CD14-positive monocyte (primary cell): ENCODE measurements around the gene ARSB. TPM values are rescaled to one million over a fixed set of nuclear protein-coding genes. Genes with fewer than 3 reads are reported as not detected.

ENCODE experiments used
- DNase-seq, 3 donors: peaks; one replicate each; pipeline ENCODE4 v3.0.0-alpha.2; 2011 to 2022
- H2AFZ ChIP-seq: 2 replicates; pipeline ENCODE4 v1.6.0; 2012; ENCODE audit warnings: mild to moderate bottlenecking, low read depth, low read length, inconsistent platforms; ENCODE audit not compliant: insufficient read depth, poor library complexity, severe bottlenecking
- H3K27ac ChIP-seq, 2 donors: 1 replicate in 1 of 2; 2 replicates in 1 of 2; pipeline ENCODE4 v1.5.1; 2012 to 2013; ENCODE audit warnings: low read length in 2 of 2, control low read depth in 1 of 2, inconsistent platforms in 1 of 2, low read depth in 1 of 2, mild to moderate bottlenecking in 1 of 2
- H3K27me3 ChIP-seq, 2 donors: one replicate each; pipeline versions ENCODE4 v1.6.0 to v1.6.1; 2011 to 2013; ENCODE audit warnings: low read length in 2 of 2; ENCODE audit not compliant: control insufficient read depth in 2 of 2, insufficient read depth in 2 of 2
- H3K36me3 ChIP-seq, 2 donors: replicated peaks in 1 of 2; 1 replicate in 1 of 2; 2 replicates in 1 of 2; pipeline versions ENCODE4 v1.5.1 to v1.6.1; 2012 to 2013; ENCODE audit warnings: low read length in 2 of 2, control low read depth in 1 of 2, inconsistent platforms in 1 of 2, mild to moderate bottlenecking in 1 of 2; ENCODE audit not compliant: insufficient read depth in 2 of 2, control insufficient read depth in 1 of 2
- H3K4me1 ChIP-seq, 2 donors: 1 replicate in 1 of 2; 2 replicates in 1 of 2; pipeline versions ENCODE4 v1.5.1 to v1.6.1; 2012 to 2013; ENCODE audit warnings: low read length in 2 of 2, control low read depth in 1 of 2, inconsistent platforms in 1 of 2, mild to moderate bottlenecking in 1 of 2, moderate library complexity in 1 of 2; ENCODE audit not compliant: insufficient read depth in 2 of 2, control insufficient read depth in 1 of 2
- H3K4me2 ChIP-seq: replicated peaks from 2 replicates; pipeline ENCODE3; 2012; ENCODE audit warnings: low read length, moderate library complexity, mild to moderate bottlenecking; ENCODE audit not compliant: poor library complexity, severe bottlenecking; ENCODE audit errors: extremely low read depth
- H3K4me3 ChIP-seq, 3 experiments: fragments of 200-600 bp in 1 of 3; sonication (generic) in 1 of 3; replicated peaks in 1 of 3; 1 replicate in 2 of 3; 2 replicates in 1 of 3; pipeline ENCODE4 v1.5.1; 2011 to 2013; ENCODE audit warnings: low read length in 3 of 3, mild to moderate bottlenecking in 3 of 3, control low read depth in 2 of 3, low read depth in 2 of 3, inconsistent platforms in 1 of 3, moderate library complexity in 1 of 3
- H3K79me2 ChIP-seq: 2 replicates; pipeline ENCODE4 v1.6.0; 2012; ENCODE audit warnings: mild to moderate bottlenecking, control low read depth, inconsistent platforms, low read length, moderate library complexity; ENCODE audit not compliant: insufficient read depth
- H3K9ac ChIP-seq: 2 replicates; pipeline ENCODE4 v1.6.0; 2017; ENCODE audit warnings: low read length, mild to moderate bottlenecking; ENCODE audit not compliant: insufficient read depth, poor library complexity, severe bottlenecking
- H3K9me3 ChIP-seq, 2 donors: replicated peaks in 1 of 2; 1 replicate in 1 of 2; 2 replicates in 1 of 2; pipeline versions ENCODE4 v1.5.1 to v1.6.1; 2012 to 2013; ENCODE audit warnings: low read length in 2 of 2, control low read depth in 1 of 2; ENCODE audit not compliant: control insufficient read depth in 1 of 2, insufficient read depth in 1 of 2
- H4K20me1 ChIP-seq: 2 replicates; pipeline ENCODE4 v1.6.0; 2012; ENCODE audit warnings: mild to moderate bottlenecking, low read length, control low read depth, moderate library complexity; ENCODE audit not compliant: insufficient read depth
- H3K27ac Mint-ChIP-seq, 7 donors: one replicate each; pipeline ENCODE4 v1.8.0; 2020; ENCODE audit warnings: mild to moderate bottlenecking in 7 of 7, mixed read lengths in 7 of 7, moderate library complexity in 6 of 7, inconsistent platforms in 2 of 7
- H3K27me3 Mint-ChIP-seq, 3 donors: one replicate each; pipeline ENCODE4 v1.8.0; 2021 to 2022; ENCODE audit warnings: low read depth in 3 of 3, mild to moderate bottlenecking in 3 of 3, mixed read lengths in 3 of 3, moderate library complexity in 3 of 3, inconsistent platforms in 1 of 3
- H3K36me3 Mint-ChIP-seq, 2 donors: one replicate each; pipeline ENCODE4 v1.8.0; 2020; ENCODE audit warnings: mixed read lengths in 2 of 2, inconsistent platforms in 1 of 2, mild to moderate bottlenecking in 1 of 2
- H3K4me1 Mint-ChIP-seq: one replicate; pipeline ENCODE4 v1.8.0; 2020; ENCODE audit warnings: mild to moderate bottlenecking, mixed read lengths
- H3K4me3 Mint-ChIP-seq, 2 donors: one replicate each; pipeline ENCODE4 v1.8.0; 2020; ENCODE audit warnings: mild to moderate bottlenecking in 2 of 2, mixed read lengths in 2 of 2, moderate library complexity in 1 of 2
- H3K9me3 Mint-ChIP-seq, 7 donors: one replicate each; pipeline ENCODE4 v1.8.0; 2020 to 2022; ENCODE audit warnings: mixed read lengths in 7 of 7, mild to moderate bottlenecking in 6 of 7, moderate library complexity in 6 of 7, inconsistent platforms in 2 of 7
- WGBS: methylation state at CpG from one replicate; pipeline ENCODE4 v1.1.5; 2013; ENCODE audit warnings: missing lambda C conversion rate; ENCODE audit not compliant: insufficient coverage; 5-methylcytosine and 5-hydroxymethylcytosine counted together
- intact Hi-C, 2 donors: fragments of 100-400 bp; cut with micrococcal nuclease; formaldehyde crosslinking; loops; one replicate each; pipeline versions ENCODE4 v1.15.0 to v1.15.1; 2023
- polyA plus RNA-seq, 3 donors: library from polyadenylated mRNA; depleted of rRNA in 1 of 3; unstranded in 2 of 3; stranded (reverse) in 1 of 3; fragments of 300-500 nt in 2 of 3; fragments of >200 nt in 1 of 3; fragmentation: Illumina TruSeq in 2 of 3; gene quantifications; 1 replicate in 2 of 3; 2 replicates in 1 of 3; pipeline ENCODE4 v1.2.3, GENCODE V29; 2012 to 2021
- TF ChIP-seq, protein P1 (sequence below): fragments of 200-600 bp; IDR thresholded peaks from one replicate; pipeline ENCODE4 v1.8.0; 2022; ENCODE audit warnings: antibody characterized with exemption, mild to moderate bottlenecking

Gene ARSB
- polyA plus RNA-seq, 3 donors: 18.0 to 28.7 (median 18.1) TPM

DNA sequence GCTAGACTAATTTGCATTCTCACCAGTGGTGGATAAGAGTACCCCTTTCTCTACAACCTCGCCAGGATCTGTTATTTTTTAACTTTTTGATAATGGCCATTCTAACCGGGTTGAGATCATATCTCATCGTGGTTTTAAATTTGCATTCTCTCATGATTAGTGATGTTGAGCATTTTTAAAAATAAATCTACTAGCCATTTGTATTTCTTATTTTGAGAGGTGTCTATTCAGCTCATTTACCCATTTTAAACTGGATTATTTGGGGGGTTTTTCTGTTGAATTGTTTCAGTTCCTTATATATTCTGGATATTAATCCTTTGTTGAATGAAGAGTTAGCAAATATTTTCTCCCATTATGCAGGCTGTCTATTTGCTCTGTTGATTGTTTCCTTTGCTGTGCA is 139.6 kb downstream of the ARSB start:
- TF ChIP-seq, protein P1, sequence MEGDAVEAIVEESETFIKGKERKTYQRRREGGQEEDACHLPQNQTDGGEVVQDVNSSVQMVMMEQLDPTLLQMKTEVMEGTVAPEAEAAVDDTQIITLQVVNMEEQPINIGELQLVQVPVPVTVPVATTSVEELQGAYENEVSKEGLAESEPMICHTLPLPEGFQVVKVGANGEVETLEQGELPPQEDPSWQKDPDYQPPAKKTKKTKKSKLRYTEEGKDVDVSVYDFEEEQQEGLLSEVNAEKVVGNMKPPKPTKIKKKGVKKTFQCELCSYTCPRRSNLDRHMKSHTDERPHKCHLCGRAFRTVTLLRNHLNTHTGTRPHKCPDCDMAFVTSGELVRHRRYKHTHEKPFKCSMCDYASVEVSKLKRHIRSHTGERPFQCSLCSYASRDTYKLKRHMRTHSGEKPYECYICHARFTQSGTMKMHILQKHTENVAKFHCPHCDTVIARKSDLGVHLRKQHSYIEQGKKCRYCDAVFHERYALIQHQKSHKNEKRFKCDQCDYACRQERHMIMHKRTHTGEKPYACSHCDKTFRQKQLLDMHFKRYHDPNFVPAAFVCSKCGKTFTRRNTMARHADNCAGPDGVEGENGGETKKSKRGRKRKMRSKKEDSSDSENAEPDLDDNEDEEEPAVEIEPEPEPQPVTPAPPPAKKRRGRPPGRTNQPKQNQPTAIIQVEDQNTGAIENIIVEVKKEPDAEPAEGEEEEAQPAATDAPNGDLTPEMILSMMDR: no peak
- no peaks in the 10 kb centered on the region for H3K9me3 ChIP-seq
- no peaks in the 10 kb centered on the region for H3K4me1 ChIP-seq
- intact Hi-C loops: no loop called here
- no peak overlapping the region for H3K4me3 Mint-ChIP-seq
- H3K79me2 ChIP-seq: no peaks in the 10 kb centered on the region
- H3K9me3 Mint-ChIP-seq: peaks cover 2 to 13% (median 4%) of the 10 kb centered on the region in 7 donors
- H2AFZ ChIP-seq: no peak overlapping the region
- no peak overlapping the region for H3K27ac ChIP-seq
- no peak for DNase-seq
- peaks cover 2% of the 10 kb centered on the region for H3K4me1 Mint-ChIP-seq
- H3K27me3 ChIP-seq: no peaks in the 10 kb centered on the region
- WGBS: no CpG with 5 or more reads among the region's 3 CpGs
- peaks cover 3 to 4% of the 10 kb centered on the region in 2 donors for H3K36me3 Mint-ChIP-seq
- H3K9ac ChIP-seq: no peak overlapping the region
- no peak overlapping the region for H3K4me2 ChIP-seq
- no peaks in the 10 kb centered on the region for H3K36me3 ChIP-seq
- H3K4me3 ChIP-seq: no peak overlapping the region
- no peak overlapping the region for H3K27ac Mint-ChIP-seq
- no peaks in the 10 kb centered on the region for H3K27me3 Mint-ChIP-seq
- H4K20me1 ChIP-seq: no peaks in the 10 kb centered on the region

DNA sequence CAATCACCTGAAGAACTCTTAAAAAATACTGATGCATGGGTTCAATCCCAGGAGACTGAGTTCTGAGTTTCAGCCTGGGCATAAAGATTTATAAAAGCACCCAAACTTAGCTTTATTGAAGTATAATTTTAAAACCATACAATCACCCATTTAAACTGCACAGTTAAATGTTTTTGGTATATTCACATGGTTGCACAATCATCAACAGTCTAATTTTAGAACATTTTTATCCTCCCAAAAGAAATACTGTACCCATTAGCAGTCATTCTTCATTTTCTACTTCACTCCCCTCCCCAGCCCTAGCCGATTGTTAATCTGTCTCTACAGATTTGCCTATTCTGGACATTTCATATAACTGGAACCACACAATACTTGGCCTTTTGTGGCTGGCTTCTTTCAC is 141.7 kb downstream of the ARSB start:
- WGBS: 100% methylated on average over 1 of the region's 1 CpG
- Histone ChIP-seq H3K27ac (no peak overlapping the region), H3K4me3 (no peak overlapping the region), H3K79me2 (no peaks in the 10 kb centered on the region), H2AFZ (no peak overlapping the region), H3K9me3 (no peaks in the 10 kb centered on the region), H3K4me1 (no peaks in the 10 kb centered on the region), H3K36me3 (peaks cover 0 to 9% of the 10 kb centered on the region in 2 donors), H3K9ac (no peak overlapping the region), H3K27me3 (no peaks in the 10 kb centered on the region), H3K4me2 (no peak overlapping the region), H4K20me1 (no peaks in the 10 kb centered on the region)
- Mint-ChIP-seq H3K4me3 (no peak overlapping the region), H3K4me1 (peaks cover 2% of the 10 kb centered on the region), H3K9me3 (peaks cover 0 to 9% (median 3%) of the 10 kb centered on the region in 7 donors), H3K27ac (peak overlapping the region in 1 of 7 donors; percentile 5), H3K36me3 (peaks cover 10 to 12% of the 10 kb centered on the region in 2 donors), H3K27me3 (peaks cover 0 to 1% (median 0%) of the 10 kb centered on the region in 3 donors)
- intact Hi-C loops: no loop called here
- DNase-seq: no peak
- TF ChIP-seq, protein P1: no peak
